MCF 10A (cell line): Measurements from ENCODE around the gene HSPH1. TPM values are rescaled to one million over a fixed set of nuclear protein-coding genes. Genes with fewer than 3 reads are reported as not detected.

Source experiments
- BruUV-seq: library from RNA; stranded (reverse); fragments of 400-500 nt; replicated peaks from 2 replicates; lab custom pipeline; 2021; lab: Mats Ljungman, UMichigan
- CTCF ChIA-PET: fragments of 300-600 bp; sonication (Branson Sonifier 250); formaldehyde crosslinking; extraction: SDS; loops from one replicate; lab custom pipeline; 2021; ENCODE audit warnings: antibody characterized with exemption, inconsistent platforms; lab: Yijun Ruan, JAX
- POLR2A ChIA-PET: fragments of 300-600, 350-650 bp; sonication (Branson Sonifier 250); formaldehyde crosslinking; extraction: SDS; loops from one replicate; lab custom pipeline; 2020; ENCODE audit warnings: antibody characterized with exemption, inconsistent platforms; lab: Yijun Ruan, JAX
- DNase-seq: peaks from one replicate; pipeline ENCODE4 v3.0.0-alpha.2; 2018; ENCODE audit not compliant: unreplicated experiment
- H3K27ac Mint-ChIP-seq: one replicate; pipeline ENCODE4 v1.8.0; 2022; ENCODE audit warnings: mild to moderate bottlenecking, low read depth, mixed read lengths; ENCODE audit not compliant: unreplicated experiment
- H3K27me3 Mint-ChIP-seq: one replicate; pipeline ENCODE4 v1.8.0; 2022; ENCODE audit warnings: mixed read lengths; ENCODE audit not compliant: insufficient read depth, unreplicated experiment
- H3K36me3 Mint-ChIP-seq: one replicate; pipeline ENCODE4 v1.8.0; 2022; ENCODE audit warnings: mild to moderate bottlenecking, moderate library complexity, mixed read lengths; ENCODE audit not compliant: insufficient read depth, unreplicated experiment
- H3K4me1 Mint-ChIP-seq: one replicate; pipeline ENCODE4 v1.8.0; 2022; ENCODE audit warnings: mixed read lengths; ENCODE audit not compliant: insufficient read depth, unreplicated experiment
- H3K4me3 Mint-ChIP-seq: one replicate; pipeline ENCODE4 v1.8.0; 2022; ENCODE audit warnings: mild to moderate bottlenecking, moderate library complexity, mixed read lengths; ENCODE audit not compliant: unreplicated experiment
- H3K9me3 Mint-ChIP-seq: one replicate; pipeline ENCODE4 v1.8.0; 2022; ENCODE audit warnings: mixed read lengths; ENCODE audit not compliant: unreplicated experiment
- CTCF ChIP-seq: fragments of 200-600 bp; IDR thresholded peaks from one replicate; pipeline ENCODE4 v1.8.0; 2022; ENCODE audit warnings: antibody characterized with exemption, mild to moderate bottlenecking; ENCODE audit not compliant: unreplicated experiment
- intact Hi-C: fragments of 100-400 bp; cut with micrococcal nuclease; formaldehyde crosslinking; loops from 2 replicates; pipeline ENCODE4 v1.14.1; 2022
- total RNA-seq: library from RNA; stranded (reverse); gene quantifications from 2 replicates; pipeline ENCODE4 v1.2.3, GENCODE V29; 2022

The HSPH1 gene
- total RNA-seq, 1 experiment from 2014 or later = 67.8 TPM

DNA sequence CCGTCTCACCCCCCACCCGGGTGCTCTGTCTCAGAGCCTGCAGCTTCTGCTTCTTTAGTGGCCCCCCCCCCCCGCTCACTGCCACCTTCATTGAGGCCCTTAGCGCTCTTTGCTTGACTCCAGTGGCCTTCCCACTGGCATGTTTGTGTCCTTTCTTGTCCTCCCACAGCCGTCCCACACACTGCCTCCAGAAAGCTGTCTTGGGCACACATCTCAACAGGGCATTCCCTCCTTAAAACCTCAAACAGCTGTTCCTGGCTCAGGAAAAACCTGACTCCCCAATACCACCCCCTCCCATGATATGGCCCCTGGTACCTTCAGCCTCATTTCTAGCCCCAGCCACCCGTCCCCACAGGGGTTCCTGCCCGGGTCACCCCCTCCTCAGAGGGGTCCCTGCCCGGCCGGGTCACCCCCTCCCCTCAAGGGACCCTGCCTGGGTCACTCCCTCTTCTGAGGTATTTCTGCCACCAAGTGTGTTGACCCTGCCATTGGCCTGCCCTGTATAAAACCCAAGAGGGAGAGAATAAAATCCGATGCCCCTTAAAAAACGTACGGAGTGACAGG lies 46.9 kb upstream of the HSPH1 start:
- POLR2A ChIA-PET = no interaction called here
- BruUV-seq = no TSS peak
- Mint-ChIP-seq H3K27ac (peak overlapping the region; percentile 37), H3K36me3 (no peaks in the 10 kb centered on the region), H3K4me1 (peaks cover 15% of the 10 kb centered on the region), H3K4me3 (no peak overlapping the region), H3K27me3 (no peaks in the 10 kb centered on the region), H3K9me3 (no peaks in the 10 kb centered on the region)
- intact Hi-C loops = no loop called here
- CTCF ChIA-PET = interaction anchor here (0.6 to 2.3 kb wide), 5 partner anchors 8 to 216 kb away, joined by 3 to 7 read pairs (median 4); partner anchors contain the start of gene B3GLCT
- no peak for TF ChIP-seq CTCF
- DNase-seq = no peak

GRCh38 chr13:31207661-31208552 lies 46.2 kb upstream of the HSPH1 start:
- Mint-ChIP-seq H3K27ac (peak overlapping the region; percentile 37), H3K4me3 (no peak overlapping the region), H3K36me3 (no peaks in the 10 kb centered on the region), H3K27me3 (no peaks in the 10 kb centered on the region), H3K4me1 (peaks cover 18% of the 10 kb centered on the region), H3K9me3 (no peaks in the 10 kb centered on the region)
- no peak for DNase-seq
- BruUV-seq = no TSS peak
- CTCF ChIA-PET = interaction anchor here (1.4 to 2.3 kb wide), 2 partner anchors 28 to 216 kb away, joined by 6 to 7 read pairs; no protein-coding TSS in a partner anchor
- POLR2A ChIA-PET = no interaction called here
- TF ChIP-seq CTCF = no peak
- intact Hi-C loops = no loop called here

GRCh38 chr13:31204592-31204991 lies 42.9 kb upstream of the HSPH1 start:
- intact Hi-C loops = no loop called here
- CTCF ChIA-PET = interaction anchor here (0.7 kb wide), 1 partner anchor 775 kb away, joined by 5 read pairs; no protein-coding TSS in a partner anchor
- no TSS peak for BruUV-seq
- DNase-seq = peak; percentile 60
- Mint-ChIP-seq H3K27me3 (no peaks in the 10 kb centered on the region), H3K36me3 (no peaks in the 10 kb centered on the region), H3K27ac (peak overlapping the region; percentile 66), H3K9me3 (no peaks in the 10 kb centered on the region), H3K4me1 (peaks cover 31% of the 10 kb centered on the region), H3K4me3 (no peak overlapping the region)
- POLR2A ChIA-PET = interaction anchor here (1.2 to 1.3 kb wide), 2 partner anchors 9 to 44 kb away, joined by 4 to 5 read pairs; no protein-coding TSS in a partner anchor
- TF ChIP-seq CTCF = no peak
